ENCODE measurements around the gene FOXR1. TPM values are rescaled to one million over a fixed set of nuclear protein-coding genes. Genes with fewer than 3 reads are reported as not detected.

Gene FOXR1
- polyA plus RNA-seq, 1 donor from 2014 or later = not detected

GRCh38 chr11:119027561-119028345 is 56.2 kb downstream of the FOXR1 start (continued):
- no peak for TF ChIP-seq SMC3 (conservative IDR thresholded peaks at IDR 0.05; ENCODE audit: poor library complexity)

DNA sequence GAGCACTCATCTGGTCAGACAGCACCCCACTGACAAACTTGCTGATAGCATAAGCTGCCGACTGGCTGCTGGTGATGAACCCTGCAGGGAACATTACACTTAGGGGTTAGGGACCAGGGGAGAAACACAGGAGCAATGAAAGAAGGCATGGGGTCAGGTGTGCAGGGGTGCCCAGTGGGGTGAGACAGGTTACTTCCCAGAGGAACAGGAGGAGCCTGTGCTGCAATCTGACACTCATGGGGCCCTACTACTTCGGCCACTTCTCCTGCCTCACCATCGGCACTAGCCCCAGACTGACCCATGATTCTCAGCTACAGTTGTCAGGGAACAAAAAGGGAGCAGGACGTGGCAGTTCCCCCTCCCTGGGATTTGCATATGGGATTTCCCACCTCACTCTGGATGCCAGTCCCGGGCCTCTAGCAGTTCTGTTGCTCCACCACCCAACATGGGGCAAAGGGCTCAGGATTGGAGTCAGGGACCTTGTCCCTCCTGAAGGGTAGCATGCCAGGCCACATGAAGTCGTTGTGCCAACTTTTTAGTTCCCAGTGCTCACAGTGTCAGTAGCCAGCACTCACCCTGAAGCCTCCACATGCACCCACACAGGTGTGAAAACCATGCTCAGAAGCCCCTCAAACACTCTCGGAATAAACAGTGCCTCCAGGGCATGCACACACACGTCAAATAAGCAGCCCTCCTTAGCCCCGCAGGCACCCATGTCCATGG is 56.9 kb downstream of the FOXR1 start:
- H3K9ac ChIP-seq (ENCODE audit: low read length) = no peak overlapping the region
- H3K9me3 ChIP-seq (ENCODE audit: low read length) = no peaks in the 10 kb centered on the region
- H4K20me1 ChIP-seq (ENCODE audit: insufficient read depth) = no peaks in the 10 kb centered on the region
- H2AFZ ChIP-seq (ENCODE audit: low read depth, low read length) = no peak overlapping the region
- no peak overlapping the region for H3K4me2 ChIP-seq (ENCODE audit: low read length)
- H3K4me3 ChIP-seq (ENCODE audit: low read length) = peak overlapping the region; percentile 99
- TF ChIP-seq RAD21 (conservative IDR thresholded peaks at IDR 0.05) (no peak), EP300 (conservative IDR thresholded peaks at IDR 0.05; ENCODE audit: poor library complexity, severe bottlenecking) (no peak), POLR2AphosphoS5 (IDR thresholded peaks at IDR 0.05) (no peak), CTCF (IDR thresholded peaks at IDR 0.05; ENCODE audit: poor library complexity, severe bottlenecking) (no peak), SMC3 (conservative IDR thresholded peaks at IDR 0.05; ENCODE audit: poor library complexity) (no peak), MXI1 (conservative IDR thresholded peaks at IDR 0.05; ENCODE audit: poor library complexity, severe bottlenecking) (no peak), EZH2 (IDR thresholded peaks at IDR 0.05; ENCODE audit: borderline replicate concordance, insufficient read depth, low read length, poor library complexity, severe bottlenecking) (no peak), TAF1 (IDR thresholded peaks at IDR 0.05; ENCODE audit: low read depth) (no peak)
- TF ChIP-seq, protein P1, sequence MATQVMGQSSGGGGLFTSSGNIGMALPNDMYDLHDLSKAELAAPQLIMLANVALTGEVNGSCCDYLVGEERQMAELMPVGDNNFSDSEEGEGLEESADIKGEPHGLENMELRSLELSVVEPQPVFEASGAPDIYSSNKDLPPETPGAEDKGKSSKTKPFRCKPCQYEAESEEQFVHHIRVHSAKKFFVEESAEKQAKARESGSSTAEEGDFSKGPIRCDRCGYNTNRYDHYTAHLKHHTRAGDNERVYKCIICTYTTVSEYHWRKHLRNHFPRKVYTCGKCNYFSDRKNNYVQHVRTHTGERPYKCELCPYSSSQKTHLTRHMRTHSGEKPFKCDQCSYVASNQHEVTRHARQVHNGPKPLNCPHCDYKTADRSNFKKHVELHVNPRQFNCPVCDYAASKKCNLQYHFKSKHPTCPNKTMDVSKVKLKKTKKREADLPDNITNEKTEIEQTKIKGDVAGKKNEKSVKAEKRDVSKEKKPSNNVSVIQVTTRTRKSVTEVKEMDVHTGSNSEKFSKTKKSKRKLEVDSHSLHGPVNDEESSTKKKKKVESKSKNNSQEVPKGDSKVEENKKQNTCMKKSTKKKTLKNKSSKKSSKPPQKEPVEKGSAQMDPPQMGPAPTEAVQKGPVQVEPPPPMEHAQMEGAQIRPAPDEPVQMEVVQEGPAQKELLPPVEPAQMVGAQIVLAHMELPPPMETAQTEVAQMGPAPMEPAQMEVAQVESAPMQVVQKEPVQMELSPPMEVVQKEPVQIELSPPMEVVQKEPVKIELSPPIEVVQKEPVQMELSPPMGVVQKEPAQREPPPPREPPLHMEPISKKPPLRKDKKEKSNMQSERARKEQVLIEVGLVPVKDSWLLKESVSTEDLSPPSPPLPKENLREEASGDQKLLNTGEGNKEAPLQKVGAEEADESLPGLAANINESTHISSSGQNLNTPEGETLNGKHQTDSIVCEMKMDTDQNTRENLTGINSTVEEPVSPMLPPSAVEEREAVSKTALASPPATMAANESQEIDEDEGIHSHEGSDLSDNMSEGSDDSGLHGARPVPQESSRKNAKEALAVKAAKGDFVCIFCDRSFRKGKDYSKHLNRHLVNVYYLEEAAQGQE (IDR thresholded peaks at IDR 0.05; ENCODE audit: borderline replicate concordance) = no peak
- no peaks in the 10 kb centered on the region for H3K36me3 ChIP-seq (ENCODE audit: insufficient read depth, low read length)
- peaks cover 9% of the 10 kb centered on the region for H3K79me2 ChIP-seq (replicated peaks; ENCODE audit: insufficient read depth, low read length)
- no peaks in the 10 kb centered on the region for H3K27me3 ChIP-seq (ENCODE audit: insufficient read depth, low read depth, low read length)
- H3K9me2 ChIP-seq (ENCODE audit: insufficient read depth, low read length) = no peaks in the 10 kb centered on the region
- no peaks in the 10 kb centered on the region for H3F3A ChIP-seq (ENCODE audit: insufficient read depth, low read length, poor library complexity, severe bottlenecking)
- H3K27ac ChIP-seq (ENCODE audit: low read length) = no peak overlapping the region

DNA sequence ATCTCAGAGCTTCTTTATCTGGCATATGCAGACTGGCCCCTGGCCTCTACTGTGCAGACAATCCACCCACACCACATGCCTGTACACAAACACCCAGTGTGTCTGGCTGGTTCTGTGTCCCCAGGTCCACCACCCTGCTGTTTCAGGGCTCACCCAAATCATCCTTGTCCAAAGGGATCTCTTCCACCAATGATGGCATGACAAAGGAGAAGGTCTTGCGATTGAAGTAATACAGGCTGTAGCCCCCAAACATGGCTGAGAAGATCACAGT is 57.4 kb downstream of the FOXR1 start:
- H3K36me3 ChIP-seq (ENCODE audit: insufficient read depth, low read length) = no peaks in the 10 kb centered on the region
- H3K79me2 ChIP-seq (replicated peaks; ENCODE audit: insufficient read depth, low read length) = peaks cover 9% of the 10 kb centered on the region
- no peaks in the 10 kb centered on the region for H3K9me3 ChIP-seq (ENCODE audit: low read length)
- no peak for TF ChIP-seq POLR2AphosphoS5 (IDR thresholded peaks at IDR 0.05)
- no peak for TF ChIP-seq SMC3 (conservative IDR thresholded peaks at IDR 0.05; ENCODE audit: poor library complexity)
- TF ChIP-seq EZH2 (IDR thresholded peaks at IDR 0.05; ENCODE audit: borderline replicate concordance, insufficient read depth, low read length, poor library complexity, severe bottlenecking) = no peak
- no peak for TF ChIP-seq RAD21 (conservative IDR thresholded peaks at IDR 0.05)
- TF ChIP-seq MXI1 (conservative IDR thresholded peaks at IDR 0.05; ENCODE audit: poor library complexity, severe bottlenecking) = no peak
- TF ChIP-seq, protein P1 (IDR thresholded peaks at IDR 0.05; ENCODE audit: borderline replicate concordance) = no peak
- no peak for TF ChIP-seq CTCF (IDR thresholded peaks at IDR 0.05; ENCODE audit: poor library complexity, severe bottlenecking)
- no peak for TF ChIP-seq TAF1 (IDR thresholded peaks at IDR 0.05; ENCODE audit: low read depth)
- no peak for TF ChIP-seq EP300 (conservative IDR thresholded peaks at IDR 0.05; ENCODE audit: poor library complexity, severe bottlenecking)
- no peaks in the 10 kb centered on the region for H3K9me2 ChIP-seq (ENCODE audit: insufficient read depth, low read length)
- H4K20me1 ChIP-seq (ENCODE audit: insufficient read depth) = no peaks in the 10 kb centered on the region
- no peak overlapping the region for H2AFZ ChIP-seq (ENCODE audit: low read depth, low read length)
- H3F3A ChIP-seq (ENCODE audit: insufficient read depth, low read length, poor library complexity, severe bottlenecking) = no peaks in the 10 kb centered on the region
- H3K9ac ChIP-seq (ENCODE audit: low read length) = no peak overlapping the region
- H3K27ac ChIP-seq (ENCODE audit: low read length) = no peak overlapping the region
- H3K4me3 ChIP-seq (ENCODE audit: low read length) = peak overlapping the region; percentile 99
- H3K4me2 ChIP-seq (ENCODE audit: low read length) = peak overlapping the region; percentile 97
- H3K27me3 ChIP-seq (ENCODE audit: insufficient read depth, low read depth, low read length) = no peaks in the 10 kb centered on the region

All from neural cell (in vitro differentiated cells).